ENCODE measurements around the gene ECT2.

Gene ECT2

GRCh38 chr3:172750368-172751174 lies at the start of gene ECT2:
Gene ECT2 (plus strand): TSS chr3:172750726. CDS start chr3:172754531, 3,805 bp downstream.
- peaks cover 48% of the 10 kb centered on the region for H3K79me2 ChIP-seq (ENCODE audit: insufficient read depth, low read length)
- no peaks in the 10 kb centered on the region for H3K9me2 ChIP-seq (ENCODE audit: low read depth, low read length)
- peaks cover 19% of the 10 kb centered on the region for H3K4me1 ChIP-seq (ENCODE audit: insufficient read depth, low read length, severe bottlenecking)
- no peaks in the 10 kb centered on the region for H3F3A ChIP-seq (ENCODE audit: insufficient read depth, low read length)
- peak within 1 kb of the TSS; percentile 91 for H3K9ac ChIP-seq (ENCODE audit: low read length)
- H3K27ac ChIP-seq (ENCODE audit: low read depth, low read length, poor library complexity, severe bottlenecking): peak within 1 kb of the TSS; percentile 77
- H2AFZ ChIP-seq (ENCODE audit: low read length): peak within 1 kb of the TSS; percentile 63
- peaks cover 33% of the 10 kb centered on the region for H3K36me3 ChIP-seq (ENCODE audit: insufficient read depth, low read length)
- peak within 1 kb of the TSS; percentile 85 for H3K4me3 ChIP-seq (ENCODE audit: low read depth, low read length, poor library complexity, severe bottlenecking)
- H3K4me2 ChIP-seq (ENCODE audit: low read length): peak within 1 kb of the TSS; percentile 83
- H3K27me3 ChIP-seq (ENCODE audit: insufficient read depth, low read length): no peaks in the 10 kb centered on the region
- no peaks in the 10 kb centered on the region for H4K20me1 ChIP-seq (ENCODE audit: insufficient read depth, low read length)
- no peaks in the 10 kb centered on the region for H3K9me3 ChIP-seq (ENCODE audit: low read length)
- TF ChIP-seq CTCF (IDR thresholded peaks at IDR 0.05; ENCODE audit: low read length) (peak; percentile 76), EZH2 (IDR thresholded peaks at IDR 0.05; ENCODE audit: borderline replicate concordance, low read length) (no peak)

- Histone ChIP-seq H3K36me3 (ENCODE audit: insufficient read depth, low read length) (no peaks in the 10 kb centered on the region), H3K79me2 (ENCODE audit: insufficient read depth, low read length) (no peaks in the 10 kb centered on the region), H4K20me1 (ENCODE audit: insufficient read depth, low read length) (no peaks in the 10 kb centered on the region)
Measured at GRCh38 chr3:172700936-172701455, 49.5 kb upstream of the ECT2 start.

GRCh38 chr3:172701751-172702150 lies 48.8 kb upstream of the ECT2 start:
- no peak overlapping the region for H3K9ac ChIP-seq (ENCODE audit: low read length)
- no peak overlapping the region for H3K4me3 ChIP-seq (ENCODE audit: low read depth, low read length, poor library complexity, severe bottlenecking)
- H3K9me3 ChIP-seq (ENCODE audit: low read length): no peaks in the 10 kb centered on the region
- TF ChIP-seq CTCF (IDR thresholded peaks at IDR 0.05; ENCODE audit: low read length): no peak
- H4K20me1 ChIP-seq (ENCODE audit: insufficient read depth, low read length): no peaks in the 10 kb centered on the region
- H3K36me3 ChIP-seq (ENCODE audit: insufficient read depth, low read length): no peaks in the 10 kb centered on the region
- peaks cover 5% of the 10 kb centered on the region for H3K4me1 ChIP-seq (ENCODE audit: insufficient read depth, low read length, severe bottlenecking)
- no peaks in the 10 kb centered on the region for H3K79me2 ChIP-seq (ENCODE audit: insufficient read depth, low read length)
- no peak overlapping the region for H3K27ac ChIP-seq (ENCODE audit: low read depth, low read length, poor library complexity, severe bottlenecking)
- H3K4me2 ChIP-seq (ENCODE audit: low read length): no peak overlapping the region
- H2AFZ ChIP-seq (ENCODE audit: low read length): no peak overlapping the region
- no peaks in the 10 kb centered on the region for H3K27me3 ChIP-seq (ENCODE audit: insufficient read depth, low read length)
- H3K9me2 ChIP-seq (ENCODE audit: low read depth, low read length): no peaks in the 10 kb centered on the region
- no peaks in the 10 kb centered on the region for H3F3A ChIP-seq (ENCODE audit: insufficient read depth, low read length)

More at GRCh38 chr3:172700936-172701455, 49.5 kb upstream of the ECT2 start:
- H3K9me3 ChIP-seq (ENCODE audit: low read length): no peaks in the 10 kb centered on the region
- no peaks in the 10 kb centered on the region for H3F3A ChIP-seq (ENCODE audit: insufficient read depth, low read length)
- H3K27me3 ChIP-seq (ENCODE audit: insufficient read depth, low read length): no peaks in the 10 kb centered on the region
- H3K9ac ChIP-seq (ENCODE audit: low read length): no peak overlapping the region
- H3K27ac ChIP-seq (ENCODE audit: low read depth, low read length, poor library complexity, severe bottlenecking): no peak overlapping the region
- H3K4me2 ChIP-seq (ENCODE audit: low read length): no peak overlapping the region
- peaks cover 5% of the 10 kb centered on the region for H3K4me1 ChIP-seq (ENCODE audit: insufficient read depth, low read length, severe bottlenecking)
- TF ChIP-seq CTCF (IDR thresholded peaks at IDR 0.05; ENCODE audit: low read length) (no peak), EZH2 (IDR thresholded peaks at IDR 0.05; ENCODE audit: borderline replicate concordance, low read length) (no peak)
- no peaks in the 10 kb centered on the region for H3K9me2 ChIP-seq (ENCODE audit: low read depth, low read length)
- no peak overlapping the region for H3K4me3 ChIP-seq (ENCODE audit: low read depth, low read length, poor library complexity, severe bottlenecking)
- H2AFZ ChIP-seq (ENCODE audit: low read length): no peak overlapping the region

All from OCI-LY1 (cell line).